PC-3 (cell line): ENCODE data around the gene PTPRN2.

ENCODE experiments used
- EZH2phosphoT487 ChIP-seq: fragments of 300-600 bp; sonication (generic); IDR thresholded peaks from 2 replicates; pipeline ENCODE4 v1.6.1; 2018; ENCODE audit warnings: mild to moderate bottlenecking, antibody characterized with exemption, low read length, borderline replicate concordance
- TF ChIP-seq, protein P1 (sequence below): fragments of 300-600 bp; sonication (generic); conservative IDR thresholded peaks from 2 replicates; pipeline ENCODE4 v1.5.1; 2017; ENCODE audit warnings: antibody characterized with exemption, low read depth, mild to moderate bottlenecking, low read length

DNA sequence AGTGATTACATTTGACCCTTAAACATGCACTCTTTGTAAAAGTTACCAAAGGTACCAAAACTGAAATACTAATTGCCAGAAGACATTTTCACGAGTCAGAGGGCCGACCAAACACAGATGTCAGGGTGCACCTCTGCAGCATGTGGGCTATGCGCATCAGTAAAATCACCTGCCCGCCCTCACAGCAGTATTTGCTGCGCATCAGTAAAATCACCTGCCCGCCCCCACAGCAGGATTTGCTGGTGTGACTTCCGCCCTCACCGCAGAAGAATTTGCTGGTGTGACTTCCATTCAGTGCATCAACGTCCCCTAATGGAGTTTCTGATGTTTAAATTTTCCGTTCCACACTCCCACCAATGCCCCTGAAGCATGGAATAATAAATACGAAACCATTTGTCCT, 202.9 kb downstream of the PTPRN2 start:
- TF ChIP-seq, protein P1, sequence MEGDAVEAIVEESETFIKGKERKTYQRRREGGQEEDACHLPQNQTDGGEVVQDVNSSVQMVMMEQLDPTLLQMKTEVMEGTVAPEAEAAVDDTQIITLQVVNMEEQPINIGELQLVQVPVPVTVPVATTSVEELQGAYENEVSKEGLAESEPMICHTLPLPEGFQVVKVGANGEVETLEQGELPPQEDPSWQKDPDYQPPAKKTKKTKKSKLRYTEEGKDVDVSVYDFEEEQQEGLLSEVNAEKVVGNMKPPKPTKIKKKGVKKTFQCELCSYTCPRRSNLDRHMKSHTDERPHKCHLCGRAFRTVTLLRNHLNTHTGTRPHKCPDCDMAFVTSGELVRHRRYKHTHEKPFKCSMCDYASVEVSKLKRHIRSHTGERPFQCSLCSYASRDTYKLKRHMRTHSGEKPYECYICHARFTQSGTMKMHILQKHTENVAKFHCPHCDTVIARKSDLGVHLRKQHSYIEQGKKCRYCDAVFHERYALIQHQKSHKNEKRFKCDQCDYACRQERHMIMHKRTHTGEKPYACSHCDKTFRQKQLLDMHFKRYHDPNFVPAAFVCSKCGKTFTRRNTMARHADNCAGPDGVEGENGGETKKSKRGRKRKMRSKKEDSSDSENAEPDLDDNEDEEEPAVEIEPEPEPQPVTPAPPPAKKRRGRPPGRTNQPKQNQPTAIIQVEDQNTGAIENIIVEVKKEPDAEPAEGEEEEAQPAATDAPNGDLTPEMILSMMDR = no peak
- TF ChIP-seq EZH2phosphoT487 = no peak
